SK-N-SH (cell line): Measurements from ENCODE around the gene PRKAB2.

Experiments
- CHD2 ChIP-seq: fragments of 150-350 bp; IDR thresholded peaks from 2 replicates; pipeline ENCODE4 v1.6.1; 2018; ENCODE audit warnings: low read length; ENCODE audit not compliant: partially characterized antibody
- CTCF ChIP-seq: fragments of 200-600 bp; sonication (generic); IDR thresholded peaks from 2 replicates; pipeline ENCODE4 v1.6.1; 2017; ENCODE audit warnings: antibody characterized with exemption, mild to moderate bottlenecking, moderate library complexity
- EZH2phosphoT487 ChIP-seq: fragments of 200-600 bp; sonication (generic); IDR thresholded peaks from 2 replicates; pipeline ENCODE4 v1.6.1; 2017; ENCODE audit warnings: low read depth, mixed run types, mild to moderate bottlenecking, antibody characterized with exemption, moderate library complexity, borderline replicate concordance
- FOXJ3 ChIP-seq: sonication (generic); formaldehyde crosslinking; IDR thresholded peaks from 2 replicates; pipeline ENCODE4 v1.5.1; 2020; ENCODE audit warnings: mild to moderate bottlenecking, missing genetic modification reagents
- GABPA ChIP-seq: IDR thresholded peaks from 2 replicates; pipeline ENCODE4 v1.4.0; 2012; ENCODE audit warnings: low read depth, mild to moderate bottlenecking
- GATA2 ChIP-seq: sonication (generic); formaldehyde crosslinking; IDR thresholded peaks from 2 replicates; pipeline ENCODE4 v1.5.0; 2020; ENCODE audit warnings: mild to moderate bottlenecking, missing genetic modification reagents
- MXI1 ChIP-seq: IDR thresholded peaks from 2 replicates; pipeline ENCODE4 v1.6.1; 2012; ENCODE audit warnings: mild to moderate bottlenecking, low read depth, low read length, improper control_type of control experiment
- POLR2AphosphoS5 ChIP-seq: IDR thresholded peaks from 2 replicates; pipeline ENCODE4 v1.6.1; 2012; ENCODE audit warnings: low read depth, low read length
- RCOR1 ChIP-seq: fragments of 150-350 bp; IDR thresholded peaks from 2 replicates; pipeline ENCODE4 v1.6.1; 2017; ENCODE audit warnings: antibody characterized with exemption, low read length
- RXRA ChIP-seq: IDR thresholded peaks from 2 replicates; pipeline ENCODE4 v1.4.0; 2012; ENCODE audit warnings: low read depth, mild to moderate bottlenecking, borderline replicate concordance
- TCF12 ChIP-seq: IDR thresholded peaks from 2 replicates; pipeline ENCODE4 v1.4.0; 2012
- YY1 ChIP-seq: IDR thresholded peaks from 2 replicates; pipeline ENCODE4 v1.4.0; 2012; ENCODE audit warnings: low read depth, mild to moderate bottlenecking
- TF ChIP-seq, protein P1 (sequence below): IDR thresholded peaks from 2 replicates; pipeline ENCODE4 v1.4.0; 2012; ENCODE audit warnings: low read depth, borderline replicate concordance

GRCh38 chr1:147218606-147219005, 46.3 kb upstream of the PRKAB2 start:
- no peak for TF ChIP-seq RCOR1
- no peak for TF ChIP-seq CTCF
- TF ChIP-seq GABPA: no peak
- TF ChIP-seq GATA2 (CRISPR knock-in tag): no peak
- TF ChIP-seq TCF12: no peak
- TF ChIP-seq YY1: no peak
- no peak for TF ChIP-seq RXRA
- TF ChIP-seq, protein P1, sequence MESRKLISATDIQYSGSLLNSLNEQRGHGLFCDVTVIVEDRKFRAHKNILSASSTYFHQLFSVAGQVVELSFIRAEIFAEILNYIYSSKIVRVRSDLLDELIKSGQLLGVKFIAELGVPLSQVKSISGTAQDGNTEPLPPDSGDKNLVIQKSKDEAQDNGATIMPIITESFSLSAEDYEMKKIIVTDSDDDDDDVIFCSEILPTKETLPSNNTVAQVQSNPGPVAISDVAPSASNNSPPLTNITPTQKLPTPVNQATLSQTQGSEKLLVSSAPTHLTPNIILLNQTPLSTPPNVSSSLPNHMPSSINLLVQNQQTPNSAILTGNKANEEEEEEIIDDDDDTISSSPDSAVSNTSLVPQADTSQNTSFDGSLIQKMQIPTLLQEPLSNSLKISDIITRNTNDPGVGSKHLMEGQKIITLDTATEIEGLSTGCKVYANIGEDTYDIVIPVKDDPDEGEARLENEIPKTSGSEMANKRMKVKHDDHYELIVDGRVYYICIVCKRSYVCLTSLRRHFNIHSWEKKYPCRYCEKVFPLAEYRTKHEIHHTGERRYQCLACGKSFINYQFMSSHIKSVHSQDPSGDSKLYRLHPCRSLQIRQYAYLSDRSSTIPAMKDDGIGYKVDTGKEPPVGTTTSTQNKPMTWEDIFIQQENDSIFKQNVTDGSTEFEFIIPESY: no peak
- TF ChIP-seq MXI1: no peak
- TF ChIP-seq POLR2AphosphoS5: no peak
- no peak for TF ChIP-seq EZH2phosphoT487
- TF ChIP-seq FOXJ3 (CRISPR knock-in tag): no peak
- no peak for TF ChIP-seq CHD2
